SK-N-MC (cell line): ENCODE data around the gene SH3RF3.

ENCODE experiments used
- EZH2 ChIP-seq: fragments of 200-600 bp; sonication (generic); IDR thresholded peaks from one replicate; pipeline ENCODE4 v1.6.1; 2017; ENCODE audit warnings: antibody characterized with exemption
- POLR2AphosphoS5 ChIP-seq: IDR thresholded peaks from 2 replicates; pipeline ENCODE4 v1.6.1; 2012; ENCODE audit warnings: mild to moderate bottlenecking, low read depth, low read length, borderline replicate concordance

- TF ChIP-seq POLR2AphosphoS5 (no peak), EZH2 (no peak)
Measured at GRCh38 chr2:109527846-109528705, 399.1 kb downstream of the SH3RF3 start.
